GM19452 (cell line): Measurements from ENCODE around the gene SHANK1.

Source experiments
- ATAC-seq: cut with Tn5 transposase; IDR thresholded peaks from one replicate; pipeline ENCODE4 v1.9.1; 2021; ENCODE audit not compliant: unreplicated experiment

Gene SHANK1

DNA sequence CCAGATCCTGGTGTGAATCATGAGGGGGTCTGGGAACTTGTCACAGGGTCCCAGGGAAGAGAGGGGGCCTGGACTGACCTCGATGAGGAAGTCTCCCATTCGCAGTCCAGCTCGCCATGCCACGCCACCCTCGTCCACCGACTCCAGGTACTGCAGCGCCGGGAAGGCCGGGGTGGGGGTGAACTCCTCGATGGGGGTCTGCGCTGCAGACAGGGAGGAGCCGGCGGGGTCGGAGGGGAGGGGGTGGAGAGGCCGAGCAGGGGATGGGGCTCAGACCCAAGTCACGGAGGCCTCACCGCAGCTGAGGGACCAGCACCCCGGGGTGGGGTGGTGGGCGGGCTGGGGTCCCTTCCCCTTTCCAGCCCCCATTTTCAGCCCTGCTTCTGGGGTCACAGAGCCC is 30.8 kb downstream of the SHANK1 start:
- no peak for ATAC-seq

DNA sequence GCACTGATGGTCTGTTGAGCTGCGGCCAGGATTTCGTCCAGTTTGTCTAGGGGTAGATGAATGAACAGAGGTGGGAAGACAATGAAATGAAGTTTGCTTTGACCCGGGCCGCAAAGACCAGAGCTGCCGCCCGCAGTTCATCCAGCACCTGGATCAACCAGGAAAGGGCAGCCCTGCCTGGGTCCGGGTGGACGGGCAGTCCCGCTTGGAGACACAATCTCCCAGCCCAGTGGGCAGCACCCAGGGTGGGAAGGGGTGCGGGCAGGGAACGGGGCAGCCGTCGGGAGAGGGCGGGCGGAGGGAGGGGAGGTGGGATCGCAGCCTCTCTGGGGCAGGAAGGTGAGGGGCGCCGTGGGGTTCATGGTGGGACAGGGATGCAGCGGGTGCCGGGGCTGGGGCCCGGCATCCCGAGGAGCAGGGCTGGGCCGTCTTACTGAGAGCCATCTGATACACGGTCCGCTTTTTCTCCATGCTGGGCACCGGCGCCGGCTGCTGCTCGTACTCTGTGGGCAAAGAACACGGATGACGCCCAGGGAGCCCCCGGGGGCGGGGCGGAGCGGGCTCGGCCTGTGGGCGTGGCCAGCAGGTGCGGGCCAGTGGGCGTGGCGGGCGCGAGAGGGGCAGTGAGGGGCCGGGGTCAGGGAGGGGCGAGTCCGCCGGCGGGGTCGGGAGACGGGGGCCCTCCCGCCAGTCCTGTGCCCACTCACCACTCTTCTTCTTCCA is 33.1 kb downstream of the SHANK1 start:
- no peak for ATAC-seq

DNA sequence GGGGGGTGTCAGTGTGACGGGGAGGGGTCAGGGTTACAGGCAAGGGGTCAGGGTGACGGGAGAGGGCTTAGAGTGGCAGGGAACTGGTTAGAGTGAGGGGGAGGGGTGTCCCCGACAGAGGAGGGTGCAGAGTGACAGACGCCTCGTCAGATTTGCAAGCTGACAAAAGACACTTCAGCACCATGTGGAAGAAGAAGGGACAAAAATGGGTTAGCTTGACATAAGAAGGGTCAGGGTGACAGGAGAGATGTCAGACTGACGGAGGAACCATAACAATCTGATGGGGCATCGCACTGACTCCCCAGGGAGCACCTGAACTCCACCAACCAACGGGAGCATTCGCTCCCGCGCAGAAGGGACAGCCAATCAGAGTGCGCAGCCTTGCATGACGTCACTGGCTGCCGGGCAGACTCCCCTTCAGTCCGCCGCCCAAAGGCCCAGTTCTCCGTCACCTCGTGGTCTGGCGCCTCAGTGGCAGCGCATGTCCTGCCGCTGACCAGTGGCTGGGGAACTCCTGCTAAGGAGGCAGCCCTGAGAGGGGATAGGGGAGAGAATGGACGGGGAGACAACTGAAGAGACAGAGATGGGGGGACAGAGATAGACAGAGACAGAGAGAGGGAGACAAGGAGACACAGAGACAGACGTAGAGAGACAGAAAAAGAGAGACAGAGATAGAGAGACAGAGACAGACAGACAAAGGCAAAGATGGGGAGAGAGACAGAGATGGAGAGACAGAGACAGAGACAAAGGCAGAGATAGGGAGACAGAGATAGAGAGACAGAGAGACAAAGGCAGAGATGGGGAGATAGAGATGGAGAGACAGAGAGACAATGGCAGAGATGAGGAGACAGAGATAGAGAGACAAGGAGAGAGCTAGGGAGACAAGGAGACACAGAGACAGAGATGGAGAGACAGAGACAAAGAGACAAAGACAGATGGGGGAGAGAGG is 40.2 kb downstream of the SHANK1 start:
- no peak for ATAC-seq

DNA sequence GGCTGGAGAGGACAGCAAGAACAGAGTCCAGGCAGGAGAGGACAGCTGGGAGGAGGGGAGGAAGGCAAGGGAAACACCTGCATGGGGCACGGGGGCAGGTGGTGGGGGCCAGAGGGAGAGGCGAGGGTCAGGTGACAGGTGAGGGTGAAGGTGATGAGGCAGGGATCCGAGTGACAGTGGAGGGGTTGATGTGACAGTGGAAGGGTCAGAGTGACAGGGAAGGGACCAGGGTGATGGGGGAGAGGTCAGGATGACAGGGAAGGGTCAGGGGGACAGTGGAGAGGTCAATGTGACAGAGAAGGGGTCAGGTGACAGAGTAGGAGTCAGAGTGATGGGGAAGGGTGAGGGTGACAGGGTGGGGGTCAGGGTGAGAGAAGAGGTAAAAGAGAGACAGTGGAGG is 41.3 kb downstream of the SHANK1 start:
- ATAC-seq: no peak

DNA sequence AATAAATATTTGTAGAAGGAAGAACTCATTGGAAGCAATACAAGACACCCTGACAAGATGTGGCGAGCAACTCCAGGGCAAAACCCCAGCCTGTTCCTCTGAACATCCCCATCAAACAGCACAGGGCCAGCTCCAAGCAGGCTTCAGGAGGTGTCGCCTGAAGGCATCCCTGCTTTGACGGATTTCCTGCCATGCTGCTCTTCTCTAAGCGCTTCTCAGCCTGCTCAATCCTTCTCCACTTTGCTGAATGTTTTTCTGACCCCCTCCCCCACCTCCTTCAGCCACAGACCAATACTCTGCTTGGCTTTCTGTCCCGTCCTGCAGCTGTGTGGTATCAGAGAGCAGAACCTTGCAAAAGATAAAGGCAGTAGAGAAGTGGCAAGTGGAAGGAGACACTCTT is 42.0 kb downstream of the SHANK1 start:
- no peak for ATAC-seq

DNA sequence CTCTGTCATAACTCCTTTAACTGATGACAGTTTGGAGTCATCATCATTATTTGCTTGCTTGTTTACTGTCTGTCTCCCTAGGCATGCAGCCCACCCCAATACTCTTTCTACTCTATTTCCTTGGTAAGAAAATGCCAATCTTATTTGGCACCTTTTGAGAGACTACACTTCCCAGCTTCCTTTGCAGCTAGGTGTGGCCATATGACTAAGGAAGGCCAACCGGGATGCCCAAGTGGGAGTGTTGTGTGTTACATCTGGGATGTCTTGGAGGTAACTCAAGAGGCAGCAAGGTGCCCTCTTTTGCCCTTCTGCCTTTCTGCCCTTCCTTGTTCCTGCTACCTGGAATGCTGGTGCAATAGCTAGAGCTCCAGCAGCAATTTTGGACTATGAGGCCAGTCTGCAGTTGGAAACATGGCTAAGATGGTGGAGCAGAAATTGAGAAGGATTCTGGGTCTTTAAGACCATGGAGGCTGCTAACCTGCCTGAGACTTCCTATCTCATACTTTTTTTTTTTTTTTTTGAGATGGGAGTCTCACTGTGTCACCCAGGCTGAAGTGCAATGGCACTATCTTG is 42.9 kb downstream of the SHANK1 start:
- no peak for ATAC-seq

DNA sequence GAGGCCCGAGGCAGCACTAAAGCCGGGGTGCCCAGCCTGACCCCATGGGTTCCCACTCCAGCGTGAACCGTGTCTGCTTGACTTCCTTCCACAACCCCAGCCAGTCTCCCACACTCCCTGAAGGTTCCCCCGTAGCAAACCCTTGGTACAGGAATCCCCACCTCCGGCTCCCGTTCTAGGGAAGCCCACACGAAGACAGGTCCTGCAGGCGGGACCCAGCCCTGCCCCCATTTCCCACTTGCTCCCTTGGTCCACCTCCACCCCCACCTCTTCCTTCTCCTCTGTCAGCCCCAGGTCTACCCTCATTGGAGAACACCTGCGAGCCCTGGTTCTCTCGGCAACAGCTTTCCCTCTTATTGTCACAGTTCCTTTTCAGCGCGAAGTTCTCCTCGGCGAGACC is 46.5 kb downstream of the SHANK1 start:
- ATAC-seq: no peak

DNA sequence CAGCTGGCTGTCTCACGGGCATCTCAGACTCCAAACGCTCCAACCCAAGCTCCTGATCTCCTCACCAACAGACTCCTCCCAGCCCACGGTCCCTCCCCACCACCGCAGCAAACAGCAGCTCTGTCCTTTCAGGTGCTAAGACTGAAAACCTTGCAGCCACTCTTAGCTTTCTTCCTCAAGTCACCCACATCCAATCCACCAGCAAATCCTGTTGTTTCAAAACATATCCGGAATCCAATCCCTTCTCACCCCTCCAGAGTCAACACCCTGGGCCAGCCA is 49.6 kb downstream of the SHANK1 start:
- ATAC-seq: no peak

DNA sequence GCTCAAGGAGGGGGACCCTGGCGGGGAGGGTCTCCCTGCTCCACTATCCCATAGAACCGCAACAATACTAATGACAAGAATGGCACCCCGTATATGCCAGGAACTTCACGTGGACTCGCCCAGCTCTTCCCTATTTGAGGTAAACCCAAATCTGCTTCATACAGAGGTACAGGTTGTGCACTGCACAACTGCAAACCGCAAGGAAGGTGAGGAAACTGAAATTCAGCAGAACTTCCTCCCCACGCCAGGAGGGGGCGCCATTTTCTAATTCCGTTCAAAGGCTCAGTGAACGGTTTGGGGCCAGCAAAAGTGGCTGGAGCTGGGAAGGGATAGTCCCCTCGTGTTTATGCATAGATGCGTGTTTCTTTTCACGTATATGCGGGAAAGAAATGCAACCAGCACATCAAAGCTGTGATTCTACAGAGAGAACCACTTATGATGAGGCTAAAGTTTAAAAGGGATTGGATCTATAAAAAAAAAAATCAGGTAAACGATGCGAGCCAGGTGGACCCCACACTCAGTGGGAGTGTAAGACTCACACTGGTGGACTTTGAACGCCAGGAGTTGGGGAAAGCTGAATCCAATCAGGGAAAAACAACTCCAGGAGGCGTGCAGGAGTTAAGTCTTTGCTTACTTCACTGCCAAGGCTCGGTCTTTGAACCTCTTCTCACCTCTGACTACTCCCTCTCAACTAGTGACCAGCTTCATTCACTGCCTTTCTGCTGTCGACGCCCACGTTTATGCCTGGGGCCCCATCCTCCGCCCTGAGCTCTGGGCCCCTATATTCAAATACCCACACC is 50.1 kb downstream of the SHANK1 start:
- no peak for ATAC-seq

DNA sequence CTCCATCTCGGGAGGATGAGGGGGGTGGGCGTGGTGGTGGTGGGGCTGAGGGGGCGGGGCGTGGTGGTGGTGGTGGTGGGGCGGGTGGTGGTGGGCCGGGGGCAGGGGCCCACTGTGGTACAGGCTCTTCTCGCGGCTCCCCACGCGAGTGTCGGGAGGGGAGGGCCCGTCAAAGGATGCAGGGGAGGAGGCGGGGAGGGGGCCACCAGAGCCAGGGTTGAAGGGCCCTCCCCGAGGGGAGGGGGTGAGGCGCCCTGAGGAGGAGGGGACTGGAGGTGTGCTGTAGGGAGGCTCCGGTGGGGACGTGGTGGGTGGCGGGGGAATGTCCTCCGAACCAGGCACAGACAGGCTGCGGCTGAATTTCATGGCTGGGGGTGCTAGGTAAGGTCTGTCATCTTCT is 50.7 kb downstream of the SHANK1 start:
- ATAC-seq: no peak

DNA sequence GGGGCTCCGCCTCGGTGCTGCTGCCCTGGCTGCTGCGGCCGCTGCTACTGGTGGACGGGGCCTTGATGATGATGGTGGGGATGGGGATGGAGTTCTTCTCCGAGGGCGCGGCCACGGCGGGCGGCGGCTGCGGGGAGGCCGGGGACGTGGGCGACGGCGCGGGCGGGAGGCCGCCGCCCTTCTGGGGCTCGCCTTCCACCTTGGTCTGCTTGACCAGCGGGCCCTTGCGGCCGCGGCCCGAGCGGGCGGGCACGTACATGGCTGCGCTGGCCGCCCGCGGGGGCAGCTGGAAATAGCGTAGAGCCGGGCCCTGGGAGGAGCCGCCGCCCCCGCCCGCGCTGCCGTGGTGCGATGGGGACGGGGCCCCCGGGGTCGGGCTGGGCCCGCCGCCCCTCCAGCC is 51.2 kb downstream of the SHANK1 start:
- no peak for ATAC-seq

DNA sequence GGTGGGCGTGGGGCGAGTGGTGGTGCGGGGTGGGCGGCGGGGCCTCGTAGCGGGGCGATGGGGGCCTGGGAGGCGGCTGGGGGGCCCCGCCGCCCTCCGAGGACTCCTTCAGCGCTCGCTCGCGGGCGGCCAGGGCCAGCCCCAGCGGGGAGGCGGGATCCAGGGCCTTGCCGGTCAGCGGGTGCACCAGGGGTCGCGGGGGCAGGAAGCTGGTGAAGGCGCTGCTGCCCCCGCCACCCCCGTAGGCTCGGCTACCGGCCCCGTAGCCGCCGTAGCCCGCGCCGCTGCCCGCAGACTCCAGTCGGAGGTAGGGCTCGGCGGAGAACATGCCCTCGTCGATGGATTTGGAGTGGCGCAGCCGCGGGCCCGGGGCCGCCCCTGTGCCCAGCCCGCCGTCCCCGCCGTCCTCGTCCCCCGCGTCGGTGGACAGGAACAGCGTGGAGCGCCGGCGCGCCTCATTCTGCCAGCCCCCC is 51.8 kb downstream of the SHANK1 start:
- ATAC-seq: no peak

DNA sequence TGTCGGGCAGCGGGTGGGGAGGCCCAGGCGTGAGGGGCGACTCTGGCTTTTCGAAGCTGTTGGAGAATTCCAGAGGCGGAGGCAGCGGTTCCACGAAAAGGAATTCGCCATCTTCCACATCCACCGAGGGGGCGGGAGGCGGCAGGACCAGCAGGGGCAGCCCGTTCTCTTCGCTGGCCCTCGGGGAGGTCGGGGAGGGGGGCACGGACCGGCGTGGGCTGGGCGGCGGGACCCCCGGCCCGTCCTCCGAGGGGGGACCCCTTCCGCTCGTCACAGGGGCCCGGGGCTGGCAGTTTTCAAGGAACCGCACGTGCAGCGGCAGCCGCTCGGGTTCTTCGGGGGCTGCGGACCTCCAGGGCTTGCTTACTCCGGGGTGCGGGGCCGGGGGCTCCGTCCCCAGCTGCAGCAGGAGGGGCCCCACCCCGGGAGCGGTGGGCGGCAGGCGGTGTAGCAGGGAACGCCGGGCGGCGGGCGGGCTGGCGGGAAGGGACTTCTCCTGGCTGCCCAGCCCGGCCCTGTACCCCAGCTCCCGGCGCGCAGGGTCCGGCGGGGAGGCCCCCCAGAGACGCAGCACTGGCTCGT is 52.3 kb downstream of the SHANK1 start:
- ATAC-seq: no peak

DNA sequence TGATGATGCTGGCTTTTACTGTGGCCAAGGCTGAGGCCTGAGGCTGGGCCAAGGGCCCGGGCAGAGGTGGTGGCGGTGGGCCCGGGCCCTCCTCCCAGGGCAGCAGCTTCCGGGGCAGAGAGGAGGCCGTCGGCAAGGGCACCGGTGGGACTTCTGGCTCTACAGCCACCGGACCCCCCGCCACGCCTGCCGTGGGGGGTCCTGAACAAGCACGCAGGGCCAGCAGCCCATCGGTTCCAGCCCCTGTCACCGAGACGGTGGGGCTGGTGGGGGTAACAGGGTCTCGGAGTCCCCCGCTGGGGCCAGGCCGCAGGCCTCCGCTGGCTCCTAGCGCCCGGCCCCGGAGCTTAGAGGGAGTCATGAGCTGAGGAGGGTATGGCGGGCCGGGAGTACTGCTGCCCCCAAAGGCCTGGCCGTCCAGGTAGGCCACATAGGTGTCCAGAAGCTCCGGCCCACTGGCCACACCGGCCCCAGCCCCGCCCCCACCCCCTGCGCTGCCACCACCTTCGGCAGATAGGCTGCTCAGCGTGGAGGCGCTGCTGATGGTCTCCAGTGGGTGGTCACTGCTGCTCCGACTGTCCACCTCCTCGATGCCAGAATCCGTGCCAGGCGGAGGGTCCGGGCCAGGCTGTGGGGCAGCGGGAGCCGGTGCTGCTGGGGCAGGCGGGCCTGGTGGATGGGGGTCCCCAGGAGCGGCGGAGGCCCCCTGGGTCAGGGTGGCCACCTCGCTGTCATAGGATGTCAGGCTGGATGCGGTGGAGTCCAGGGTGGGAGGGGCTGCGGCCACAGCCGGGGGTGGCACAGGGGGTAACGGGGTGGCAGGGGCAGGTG is 53.0 kb downstream of the SHANK1 start:
- ATAC-seq: no peak

DNA sequence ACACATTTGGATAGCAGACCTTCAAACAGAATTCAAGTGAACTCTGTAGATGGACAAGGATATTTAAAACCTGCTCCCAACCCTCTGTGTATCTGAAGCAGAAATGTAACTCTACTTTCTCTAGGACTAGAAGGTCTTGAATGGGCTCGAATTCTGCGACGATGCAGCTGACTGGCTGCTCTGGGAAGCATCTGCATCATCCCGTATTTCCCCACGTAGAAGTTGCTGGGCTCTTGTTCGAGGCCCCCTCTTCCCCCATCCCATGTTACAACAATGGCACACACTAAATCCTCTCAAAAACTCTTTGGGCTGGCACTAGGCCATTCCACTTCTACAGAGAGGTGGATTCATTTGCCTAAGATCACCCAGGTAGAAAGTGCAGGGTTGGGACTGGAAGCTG is 55.4 kb downstream of the SHANK1 start:
- no peak for ATAC-seq

DNA sequence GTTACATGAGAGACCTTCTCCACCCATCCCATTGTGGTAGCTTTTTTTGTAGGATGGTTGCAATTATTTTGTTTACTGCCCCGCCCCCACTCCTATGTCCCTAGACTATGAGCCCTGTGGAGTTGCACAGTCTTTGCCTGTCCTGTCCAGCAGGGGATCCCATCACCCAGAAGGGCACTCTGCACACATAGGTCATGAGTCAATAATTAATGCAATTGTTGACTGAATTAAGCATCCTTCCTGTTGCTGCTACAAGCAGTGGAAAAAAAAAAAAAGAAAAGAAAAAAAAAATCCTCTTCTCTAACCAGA is 56.2 kb downstream of the SHANK1 start:
- ATAC-seq: no peak

DNA sequence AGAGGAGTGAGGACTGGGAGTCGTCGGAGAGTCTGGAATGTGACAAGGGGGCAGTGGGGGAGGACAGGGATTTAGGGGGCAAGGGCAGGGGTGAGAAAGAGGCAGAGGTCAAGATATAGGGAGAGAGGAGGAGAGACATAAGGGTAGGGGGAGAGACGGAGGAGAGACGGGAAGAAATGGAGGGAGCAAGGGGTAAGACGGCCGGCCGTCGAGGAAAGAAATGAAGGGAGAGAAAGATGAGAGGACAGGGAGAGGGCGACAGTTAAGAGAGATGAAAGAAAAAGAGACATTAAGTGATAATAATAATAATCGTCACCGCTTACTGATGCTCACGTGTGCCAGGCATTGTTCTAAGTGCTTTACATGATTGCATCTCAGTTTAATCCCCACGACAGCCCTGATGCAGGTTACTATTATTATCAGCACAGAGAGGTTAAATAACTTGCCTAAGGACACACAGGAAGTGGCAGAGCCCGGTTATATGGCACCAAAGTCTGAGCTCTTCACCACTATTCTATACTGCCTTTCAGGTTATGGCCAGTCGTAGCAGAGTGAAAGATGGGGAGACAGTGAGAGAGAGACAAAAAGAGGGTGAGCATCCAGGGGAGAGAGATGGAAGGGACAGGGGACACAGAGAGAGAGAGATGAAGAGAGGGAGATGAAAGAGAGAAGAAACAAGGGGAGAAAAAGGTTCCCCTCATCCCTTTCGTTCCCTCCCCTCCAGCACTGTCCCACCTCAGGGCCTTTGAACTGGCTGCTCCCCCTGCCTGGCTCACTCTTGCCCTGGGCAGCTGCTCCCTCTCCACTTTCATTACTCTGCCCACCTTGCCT is 56.7 kb downstream of the SHANK1 start:
- ATAC-seq: no peak

DNA sequence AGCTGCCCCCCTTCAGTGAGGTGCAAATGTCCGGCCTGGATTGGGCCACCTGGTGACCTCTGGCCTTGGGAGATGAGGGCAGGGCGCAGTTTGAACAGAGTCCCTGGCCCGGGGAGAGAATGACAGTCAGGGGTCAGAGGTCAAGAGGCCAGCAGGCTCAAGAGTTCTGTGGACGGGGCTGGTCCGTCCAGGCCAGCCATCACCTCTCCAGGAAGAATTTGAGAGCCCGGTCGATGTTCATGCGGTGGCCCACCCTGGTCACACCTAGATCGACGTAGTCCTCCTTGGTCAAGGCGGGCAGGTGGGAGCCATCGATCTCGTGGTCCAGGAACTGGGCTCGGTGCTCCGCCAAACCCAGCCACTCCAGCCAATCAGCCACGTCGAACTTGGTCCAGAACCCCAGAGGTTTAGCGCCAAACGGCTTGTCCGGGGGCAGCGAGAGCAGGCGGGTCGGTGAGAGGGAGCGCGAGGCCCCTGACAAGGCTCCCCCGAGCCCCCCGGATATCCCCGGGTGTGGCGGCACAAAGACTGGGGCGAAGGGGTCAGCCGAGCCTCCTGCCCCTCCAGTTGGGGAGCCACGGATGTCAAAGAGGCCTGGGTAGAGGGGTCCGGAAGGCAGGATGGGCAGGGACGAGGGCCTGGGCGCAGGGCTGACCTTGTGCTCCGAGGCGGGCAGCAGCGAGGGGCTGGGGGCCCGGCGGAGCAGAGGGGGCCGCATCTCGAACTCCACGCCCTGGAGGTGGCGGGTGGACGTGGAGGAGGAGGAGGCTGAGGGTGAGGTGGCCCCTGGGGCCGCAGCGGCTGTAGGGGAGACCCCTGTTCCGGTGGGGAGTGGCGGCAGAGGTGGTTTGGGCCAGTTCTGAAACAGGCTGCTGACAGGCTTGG is 57.6 kb downstream of the SHANK1 start:
- ATAC-seq: no peak
